LNCaP clone FGC (cell line): ENCODE measurements around the gene C3orf62.

ENCODE experiments used
- DNase-seq: peaks from one replicate; pipeline ENCODE4 v3.0.0-alpha.2; 2011; ENCODE audit warnings: low read depth
- H3K4me3 ChIP-seq: 2 replicates; pipeline ENCODE4 v1.5.1; 2011; ENCODE audit warnings: mild to moderate bottlenecking, low read depth, low read length, control low read depth
- TF ChIP-seq, protein P1 (sequence below): IDR thresholded peaks from 2 replicates; pipeline ENCODE4 v1.5.1; 2012; ENCODE audit warnings: mild to moderate bottlenecking; ENCODE audit not compliant: control insufficient read depth, insufficient read depth; ENCODE audit errors: extremely low read depth

C3orf62 gene

DNA sequence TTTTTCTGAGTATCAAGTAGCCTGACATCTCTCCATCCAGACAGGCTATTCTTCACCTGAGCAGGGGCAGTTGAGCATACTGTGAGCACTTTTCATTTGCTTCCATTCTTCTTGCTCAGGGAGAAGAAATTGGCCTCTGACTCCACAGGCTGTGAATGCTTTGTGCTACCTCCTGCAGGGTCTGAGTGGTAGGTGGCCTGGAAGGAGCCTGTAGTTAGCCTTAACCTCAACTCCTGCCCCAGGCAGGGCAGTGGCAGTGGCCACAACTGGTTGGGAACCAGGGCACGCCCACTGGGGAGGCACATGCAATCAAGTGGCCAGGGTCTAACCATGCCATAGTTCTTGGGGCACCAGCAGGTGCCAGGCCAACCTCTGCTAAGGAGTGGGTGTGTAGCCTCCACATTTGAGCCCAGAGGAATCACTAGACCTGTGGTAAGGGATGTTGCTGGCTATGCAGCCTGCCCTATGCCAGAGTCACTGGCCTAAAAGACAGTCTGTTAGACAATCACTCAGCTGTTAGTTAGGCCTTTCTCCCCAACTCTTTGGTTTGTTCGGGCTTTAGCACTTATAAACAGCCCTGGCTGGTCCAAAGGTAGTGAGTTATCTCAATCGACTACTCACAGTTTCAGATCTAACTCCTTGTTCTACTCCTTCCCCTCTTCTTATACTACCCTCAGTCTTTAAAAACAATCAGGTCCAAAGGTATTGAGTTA lies 7.4 kb downstream of the C3orf62 start:
- TF ChIP-seq, protein P1, sequence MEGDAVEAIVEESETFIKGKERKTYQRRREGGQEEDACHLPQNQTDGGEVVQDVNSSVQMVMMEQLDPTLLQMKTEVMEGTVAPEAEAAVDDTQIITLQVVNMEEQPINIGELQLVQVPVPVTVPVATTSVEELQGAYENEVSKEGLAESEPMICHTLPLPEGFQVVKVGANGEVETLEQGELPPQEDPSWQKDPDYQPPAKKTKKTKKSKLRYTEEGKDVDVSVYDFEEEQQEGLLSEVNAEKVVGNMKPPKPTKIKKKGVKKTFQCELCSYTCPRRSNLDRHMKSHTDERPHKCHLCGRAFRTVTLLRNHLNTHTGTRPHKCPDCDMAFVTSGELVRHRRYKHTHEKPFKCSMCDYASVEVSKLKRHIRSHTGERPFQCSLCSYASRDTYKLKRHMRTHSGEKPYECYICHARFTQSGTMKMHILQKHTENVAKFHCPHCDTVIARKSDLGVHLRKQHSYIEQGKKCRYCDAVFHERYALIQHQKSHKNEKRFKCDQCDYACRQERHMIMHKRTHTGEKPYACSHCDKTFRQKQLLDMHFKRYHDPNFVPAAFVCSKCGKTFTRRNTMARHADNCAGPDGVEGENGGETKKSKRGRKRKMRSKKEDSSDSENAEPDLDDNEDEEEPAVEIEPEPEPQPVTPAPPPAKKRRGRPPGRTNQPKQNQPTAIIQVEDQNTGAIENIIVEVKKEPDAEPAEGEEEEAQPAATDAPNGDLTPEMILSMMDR: no peak
- DNase-seq: no peak
- H3K4me3 ChIP-seq: no peak overlapping the region

DNA sequence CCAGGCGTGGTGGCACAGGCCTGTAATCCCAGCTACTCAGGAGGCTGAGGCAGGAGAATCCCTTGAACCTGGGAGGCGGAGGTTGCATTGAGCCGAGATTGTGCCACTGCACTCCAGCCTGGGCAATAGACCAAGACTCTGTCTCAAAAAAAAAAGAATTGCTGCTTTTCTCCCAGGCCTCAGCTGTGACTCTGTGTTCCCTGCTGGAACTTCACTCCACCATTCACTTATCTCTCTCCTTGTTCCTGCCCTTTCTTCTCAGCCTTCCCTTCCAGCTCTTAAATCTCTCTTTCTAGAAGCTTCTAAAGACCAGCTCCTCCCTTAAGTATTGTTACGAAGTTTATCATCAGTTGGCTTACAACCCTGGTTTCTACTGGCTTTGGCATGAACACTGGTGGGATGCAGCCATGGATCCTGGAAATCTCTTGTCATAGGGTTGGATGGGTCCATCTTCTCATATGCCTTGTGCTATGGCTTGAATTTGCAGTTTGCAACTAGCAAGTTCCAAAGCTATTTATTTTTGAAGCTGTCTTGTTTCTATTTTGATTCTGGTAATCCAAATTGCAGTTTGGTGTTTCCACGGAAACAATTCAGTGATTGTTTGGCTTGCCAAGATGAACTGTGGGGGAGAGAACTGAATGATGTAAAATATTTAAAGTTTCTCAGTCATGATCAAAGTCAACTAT lies 10.5 kb downstream of the C3orf62 start:
- TF ChIP-seq, protein P1: no peak
- no peak for DNase-seq
- no peak overlapping the region for H3K4me3 ChIP-seq

DNA sequence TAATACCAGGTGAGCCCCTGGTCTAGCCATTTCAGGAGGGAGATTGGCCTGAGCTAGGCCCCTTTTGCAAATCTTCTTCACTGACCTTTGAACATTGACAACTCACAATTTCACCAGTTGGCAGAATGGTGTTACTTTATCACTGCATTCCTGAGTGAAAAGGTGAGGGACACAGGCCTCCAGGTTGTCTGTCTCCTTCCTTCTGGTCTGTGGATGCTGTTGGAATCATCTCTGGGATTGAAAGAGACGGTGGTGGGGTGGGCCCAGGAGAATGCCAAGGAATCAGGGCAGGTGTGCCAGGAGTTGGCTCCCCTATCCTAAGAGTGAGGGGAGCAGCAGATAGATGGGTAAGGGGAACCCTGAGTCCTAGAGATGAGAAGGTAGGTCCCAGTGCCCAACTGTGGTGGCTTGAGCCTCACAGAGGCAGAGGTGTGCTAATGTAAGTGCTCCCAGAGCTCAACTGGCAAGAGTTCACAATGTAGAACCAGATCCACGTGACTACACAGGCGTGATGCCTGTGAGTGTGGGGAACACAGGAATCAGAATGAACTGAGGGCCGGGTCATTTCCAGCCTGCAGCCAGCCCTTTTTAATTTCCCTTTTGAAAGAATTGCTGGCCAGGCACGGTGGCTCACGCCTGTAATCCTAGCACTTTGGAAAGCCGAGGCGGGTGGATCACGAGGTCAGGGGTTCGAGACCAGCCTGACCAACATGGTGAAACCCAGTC lies 11.2 kb downstream of the C3orf62 start:
- no peak overlapping the region for H3K4me3 ChIP-seq
- TF ChIP-seq, protein P1: no peak
- no peak for DNase-seq

DNA sequence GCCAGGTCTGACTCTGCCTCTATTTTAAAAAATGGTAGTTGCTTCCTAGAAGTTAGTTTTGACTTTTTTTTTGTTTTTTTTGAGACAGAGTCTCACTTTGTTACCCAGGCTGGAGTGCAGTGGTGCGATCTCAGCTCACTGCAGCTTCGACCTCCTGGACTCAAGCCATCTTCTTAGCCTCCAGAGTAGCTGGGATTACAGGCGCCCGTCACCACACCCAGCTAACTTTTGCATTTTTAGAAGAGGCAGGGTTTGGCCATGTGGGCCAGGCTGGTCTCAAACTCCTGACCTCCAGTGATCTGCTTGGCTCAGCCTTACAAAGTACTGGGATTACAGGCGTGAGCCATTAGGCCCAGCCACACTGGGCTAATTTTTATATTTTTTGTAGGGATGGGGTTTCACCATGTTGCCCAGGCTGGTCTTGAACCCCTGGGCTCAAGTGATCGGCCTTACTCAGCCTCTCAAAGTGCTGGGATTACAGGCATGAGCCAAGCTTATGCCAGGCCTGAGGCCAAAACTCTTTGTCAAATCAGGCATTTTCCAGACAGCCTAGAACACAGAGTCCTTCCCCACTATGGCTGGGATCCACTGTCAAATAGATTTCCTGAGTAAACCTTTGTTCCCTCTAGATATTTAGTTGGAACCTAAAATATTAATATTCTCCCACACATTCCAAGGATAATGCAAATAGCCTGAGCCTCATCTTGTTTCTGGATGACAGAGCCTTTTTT lies 13.7 kb downstream of the C3orf62 start:
- TF ChIP-seq, protein P1: no peak
- no peak overlapping the region for H3K4me3 ChIP-seq
- DNase-seq: no peak

DNA sequence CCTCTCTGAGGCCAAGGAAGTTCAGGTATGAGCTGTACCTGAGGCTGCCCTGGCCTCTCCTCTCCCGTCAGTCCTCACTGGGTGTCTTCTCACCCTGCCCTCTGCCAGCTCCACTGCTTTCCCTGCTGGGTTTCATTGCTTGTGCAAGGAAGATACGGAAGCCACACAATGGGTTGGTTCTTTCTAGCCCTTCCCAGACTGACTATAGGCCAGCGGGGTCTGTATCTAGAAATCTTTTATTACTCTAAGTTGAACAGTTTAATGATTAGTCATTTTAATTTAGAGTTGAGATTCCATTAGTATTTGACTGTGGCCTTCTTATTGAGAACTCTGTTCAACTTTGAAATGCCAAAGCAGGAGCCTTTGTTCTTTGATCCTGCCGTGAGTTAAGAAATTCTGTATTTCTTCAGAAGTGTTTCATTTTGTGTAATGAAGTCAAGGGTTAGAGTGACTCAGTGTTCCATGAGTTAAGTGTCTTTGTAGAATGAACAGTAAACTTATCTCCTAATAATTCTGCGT lies 16.2 kb downstream of the C3orf62 start:
- H3K4me3 ChIP-seq: no peak overlapping the region
- TF ChIP-seq, protein P1: no peak
- DNase-seq: no peak

DNA sequence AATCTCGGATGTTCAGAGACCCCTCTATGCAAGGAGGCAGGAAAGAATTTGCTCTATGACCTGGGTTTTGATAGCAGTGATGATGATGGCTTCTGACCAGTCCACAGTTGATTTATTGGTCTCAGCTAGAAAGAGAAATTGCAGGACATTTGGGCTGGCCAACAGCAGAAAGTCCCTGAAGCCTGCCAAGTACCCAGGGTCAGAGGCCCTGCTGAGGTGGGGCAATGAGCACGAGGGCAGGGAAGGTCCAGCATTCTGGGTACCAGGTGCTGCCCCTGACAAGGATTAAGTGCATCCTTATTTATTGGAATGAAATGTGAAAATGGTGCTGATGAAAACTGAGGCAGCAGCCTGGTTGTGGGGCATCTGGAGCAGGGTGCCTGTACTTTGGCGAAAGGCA lies 19.8 kb downstream of the C3orf62 start:
- TF ChIP-seq, protein P1: no peak

More for the DNA sequence above, 19.8 kb downstream of the C3orf62 start:
- DNase-seq: no peak
- no peak overlapping the region for H3K4me3 ChIP-seq
